WERI-Rb-1 (cell line): ENCODE results near the gene APOL5.
"Not testable (repeated sequence)": the region's sequence is repeated elsewhere in the genome, so short reads cannot be mapped to it uniquely, and the experiment has no call there.

Experiments
- DNase-seq: peaks from one replicate; pipeline ENCODE4 v3.0.0-alpha.2; 2020
- H3K27ac ChIP-seq: fragments of 250-450 bp; sonication (Bioruptor Pico); 2 replicates; pipeline ENCODE4 v1.5.1; 2020; ENCODE audit warnings: mild to moderate bottlenecking, moderate library complexity
- H3K27me3 ChIP-seq: fragments of 250-450 bp; sonication (Bioruptor Pico); 2 replicates; pipeline ENCODE4 v1.5.1; 2021; ENCODE audit warnings: mild to moderate bottlenecking, low read depth, moderate library complexity; ENCODE audit not compliant: insufficient read depth, severe bottlenecking
- H3K36me3 ChIP-seq: fragments of 250-450 bp; sonication (Bioruptor Pico); 2 replicates; pipeline ENCODE4 v1.5.1; 2020; ENCODE audit warnings: mild to moderate bottlenecking, moderate library complexity
- H3K4me3 ChIP-seq: 2 replicates; pipeline ENCODE4 v1.5.1; 2011; ENCODE audit warnings: low read depth, mild to moderate bottlenecking, control low read depth, low read length
- H3K9me3 ChIP-seq: fragments of 250-450 bp; sonication (Bioruptor Pico); 2 replicates; pipeline ENCODE4 v1.5.1; 2021; ENCODE audit warnings: mild to moderate bottlenecking, moderate library complexity; ENCODE audit not compliant: severe bottlenecking
- CTCF ChIP-seq: IDR thresholded peaks from 2 replicates; pipeline ENCODE4 v1.5.1; 2011; ENCODE audit warnings: low read depth, mild to moderate bottlenecking, control low read depth, inconsistent platforms, low read length

The APOL5 gene

GRCh38 chr22:35717572-35717971, at the start of gene APOL5:
Gene APOL5, plus strand, starts transcription at chr22:35717872. Its CDS starts 0 bp downstream, at chr22:35717872.
- H3K27ac ChIP-seq, result no peak within 1 kb of the TSS
- H3K36me3 ChIP-seq, result no peaks in the 10 kb centered on the region
- no peaks in the 10 kb centered on the region for H3K27me3 ChIP-seq
- TF ChIP-seq CTCF, result no peak
- no peaks in the 10 kb centered on the region for H3K9me3 ChIP-seq
- H3K4me3 ChIP-seq, result no peak within 1 kb of the TSS
- no peak for DNase-seq

- Histone ChIP-seq H3K27me3 (no peaks in the 10 kb centered on the region), H3K9me3 (peaks cover 13% of the 10 kb centered on the region), H3K27ac (no peak overlapping the region), H3K36me3 (no peaks in the 10 kb centered on the region), H3K4me3 (no peak overlapping the region)
- no peak for DNase-seq
- no peak for TF ChIP-seq CTCF
Observed at GRCh38 chr22:35674335-35674734, 43.3 kb upstream of the APOL5 start.

- peaks cover 13% of the 10 kb centered on the region for H3K9me3 ChIP-seq
- not testable (repeated sequence) for H3K27ac ChIP-seq, DNase-seq, H3K4me3 ChIP-seq, H3K27me3 ChIP-seq, H3K36me3 ChIP-seq
Observed at GRCh38 chr22:35676065-35676464, 41.6 kb upstream of the APOL5 start.

GRCh38 chr22:35677460-35678187, 40.0 kb upstream of the APOL5 start:
- no peak for TF ChIP-seq CTCF
- Histone ChIP-seq H3K27ac (no peak overlapping the region), H3K4me3 (no peak overlapping the region), H3K27me3 (no peaks in the 10 kb centered on the region), H3K36me3 (no peaks in the 10 kb centered on the region), H3K9me3 (peaks cover 10% of the 10 kb centered on the region)
- no peak for DNase-seq

GRCh38 chr22:35678836-35679235, 38.8 kb upstream of the APOL5 start:
- Histone ChIP-seq H3K27ac (no peak overlapping the region), H3K4me3 (no peak overlapping the region), H3K27me3 (no peaks in the 10 kb centered on the region), H3K36me3 (no peaks in the 10 kb centered on the region), H3K9me3 (peaks cover 10% of the 10 kb centered on the region)
- no peak for DNase-seq
- no peak for TF ChIP-seq CTCF

GRCh38 chr22:35679492-35679891, 38.2 kb upstream of the APOL5 start:
- not testable (repeated sequence) for H3K27me3 ChIP-seq, DNase-seq, H3K36me3 ChIP-seq, H3K9me3 ChIP-seq, H3K4me3 ChIP-seq, H3K27ac ChIP-seq

GRCh38 chr22:35681454-35682052, 36.1 kb upstream of the APOL5 start:
- TF ChIP-seq CTCF, result no peak
- Histone ChIP-seq H3K27me3 (no peaks in the 10 kb centered on the region), H3K9me3 (peaks cover 4% of the 10 kb centered on the region), H3K36me3 (no peaks in the 10 kb centered on the region), H3K4me3 (no peak overlapping the region), H3K27ac (no peak overlapping the region)
- no peak for DNase-seq
